Skin of body (tissue), 2 donors: ENCODE results near the gene COL6A3. TPM values are rescaled to one million over a fixed set of nuclear protein-coding genes. Genes with fewer than 3 reads are reported as not detected.

Source experiments
- DNase-seq: peaks from one replicate; lab custom pipeline; 2025; lab: John Stamatoyannopoulos, UW
- total RNA-seq: library from RNA; depleted of rRNA; stranded (reverse); fragments of >200 nt; gene quantifications from one replicate; pipeline ENCODE4 v1.2.3, GENCODE V29; 2014

Gene COL6A3
- total RNA-seq, 1 donor from 2014 or later: 637 TPM

DNA sequence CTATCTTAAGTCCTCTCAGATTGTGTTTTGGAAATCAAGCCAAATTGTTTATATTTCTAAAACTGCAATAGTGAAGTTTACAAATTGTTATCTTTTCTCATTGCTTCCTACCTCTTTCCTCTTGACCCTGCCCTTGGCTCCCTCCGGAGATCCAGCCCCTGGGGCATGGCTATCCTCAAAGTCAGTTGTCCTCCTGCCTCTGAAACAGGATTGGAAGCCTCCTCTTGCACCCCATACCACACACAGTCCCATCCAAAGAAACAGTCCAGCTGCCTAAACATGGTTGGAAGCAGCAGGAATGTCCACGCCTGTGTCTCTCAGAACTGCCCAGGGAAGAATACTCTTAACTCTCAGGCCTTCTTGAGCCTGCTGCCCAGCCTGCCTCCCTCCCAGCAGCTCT is 30.1 kb upstream of the COL6A3 start:
- no peak for DNase-seq

DNA sequence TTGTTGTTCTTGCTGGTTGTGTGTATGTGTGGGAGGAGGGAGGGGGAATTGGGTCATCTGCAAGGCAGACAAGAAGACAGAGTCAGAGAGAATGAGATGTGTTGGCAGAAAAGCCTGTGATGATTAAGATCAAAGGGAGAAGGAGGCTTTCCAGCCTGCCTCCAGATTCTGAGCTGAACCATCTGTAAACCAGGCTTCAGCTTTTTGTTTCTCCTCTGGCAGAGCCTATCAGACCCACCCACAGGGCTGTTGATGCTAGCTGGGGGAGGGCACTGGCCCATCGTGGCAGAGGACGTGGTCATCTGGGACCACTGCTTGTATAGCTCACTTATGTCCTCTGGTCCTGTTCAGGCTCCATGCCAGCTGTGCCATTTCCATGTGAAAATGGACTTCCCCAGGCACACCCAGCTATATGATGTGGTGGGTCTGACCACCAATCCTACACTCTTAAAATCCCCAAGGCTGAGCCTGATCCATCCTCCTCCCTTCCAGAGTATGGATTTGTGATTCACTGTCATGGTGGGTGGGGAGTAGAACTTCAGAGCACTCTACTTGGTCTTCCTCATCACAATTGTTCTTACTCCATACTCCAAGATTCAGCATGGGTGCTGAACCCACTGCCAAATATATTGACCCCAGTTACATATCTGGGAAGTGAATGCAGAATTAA is 27.8 kb upstream of the COL6A3 start:
- peak; percentile 83 for DNase-seq

- no peak for DNase-seq
Measured at GRCh38 chr2:237440819-237441281, 26.9 kb upstream of the COL6A3 start.

- no peak for DNase-seq
Measured at GRCh38 chr2:237438080-237438940, 24.3 kb upstream of the COL6A3 start.

DNA sequence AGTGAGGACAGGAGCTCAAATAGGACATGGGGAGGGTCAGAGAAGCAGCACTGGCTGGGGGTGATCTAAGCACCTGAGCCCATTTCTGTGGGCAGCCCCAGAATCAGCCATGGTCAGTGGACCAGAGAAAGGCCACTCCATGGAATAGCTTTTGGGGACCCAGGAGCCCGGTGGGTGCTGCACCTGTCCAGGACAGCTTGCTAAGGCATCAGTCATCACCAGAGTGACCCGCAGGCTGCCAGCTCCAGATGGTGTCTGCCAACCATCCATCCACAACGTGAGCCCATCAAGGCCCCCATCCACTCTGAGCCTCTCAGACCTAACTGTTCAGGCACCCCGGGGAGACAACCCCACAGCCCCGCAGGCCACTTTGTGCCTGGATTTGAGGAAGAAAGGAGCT is 23.6 kb upstream of the COL6A3 start:
- no peak for DNase-seq

GRCh38 chr2:237435844-237436587 is 22.1 kb upstream of the COL6A3 start:
- DNase-seq: peak; percentile 85

- no peak for DNase-seq
Measured at GRCh38 chr2:237434866-237435311, 20.9 kb upstream of the COL6A3 start.

- no peak for DNase-seq
Measured at GRCh38 chr2:237433920-237434676, 20.1 kb upstream of the COL6A3 start.

DNA sequence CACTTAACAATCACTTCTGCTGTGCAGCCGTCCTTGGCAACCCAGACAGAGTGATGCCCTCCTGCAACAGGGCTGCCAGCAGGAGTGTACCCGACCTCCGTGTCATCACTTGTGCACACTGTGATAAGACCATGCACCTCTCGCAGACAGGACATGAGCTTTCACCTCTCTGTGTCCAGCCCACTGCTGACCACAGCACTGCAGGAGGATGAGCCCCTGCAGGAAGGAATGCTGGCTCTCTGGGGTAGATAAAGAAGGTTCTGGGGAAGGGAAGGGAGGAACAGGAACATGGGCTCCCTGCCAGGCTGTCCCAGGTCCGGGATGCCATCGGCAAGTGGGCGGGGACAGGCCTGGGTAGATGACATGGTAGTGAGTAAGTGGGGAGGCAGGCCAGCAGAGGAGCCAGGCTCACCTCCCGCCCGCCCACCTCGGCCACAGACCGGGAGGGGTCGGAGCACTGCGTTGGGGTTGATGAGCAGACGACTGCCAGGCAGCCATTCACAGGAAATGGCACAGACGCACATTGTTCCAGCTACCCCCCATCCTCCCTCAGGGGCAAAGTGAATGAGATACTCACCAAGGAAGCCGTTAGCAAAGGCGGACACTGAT is 18.6 kb upstream of the COL6A3 start:
- DNase-seq: no peak

- no peak for DNase-seq
Measured at GRCh38 chr2:237431837-237432236, 17.9 kb upstream of the COL6A3 start.

GRCh38 chr2:237431372-237431771 is 17.4 kb upstream of the COL6A3 start:
- DNase-seq: no peak

GRCh38 chr2:237430861-237431260 is 16.9 kb upstream of the COL6A3 start:
- no peak for DNase-seq

DNA sequence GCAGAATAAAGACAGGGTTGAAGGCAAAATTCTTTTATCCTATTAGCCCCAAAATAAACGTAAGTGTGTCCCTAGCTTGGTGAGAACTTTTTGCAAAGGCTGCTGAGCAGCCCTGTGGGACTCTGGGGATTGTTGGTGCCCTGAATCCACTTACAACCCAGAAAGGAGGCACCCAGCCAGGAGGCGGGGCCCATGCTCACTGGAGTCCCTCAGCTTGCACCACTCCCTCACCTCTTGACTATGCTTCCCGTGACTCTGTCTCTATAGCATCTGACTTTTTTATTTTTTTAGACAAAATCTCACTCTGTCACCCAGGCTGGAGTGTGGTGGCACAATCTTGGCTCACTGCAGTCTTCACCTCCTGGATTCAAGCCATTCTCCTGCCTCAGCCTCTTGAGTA is 15.8 kb upstream of the COL6A3 start:
- no peak for DNase-seq

DNA sequence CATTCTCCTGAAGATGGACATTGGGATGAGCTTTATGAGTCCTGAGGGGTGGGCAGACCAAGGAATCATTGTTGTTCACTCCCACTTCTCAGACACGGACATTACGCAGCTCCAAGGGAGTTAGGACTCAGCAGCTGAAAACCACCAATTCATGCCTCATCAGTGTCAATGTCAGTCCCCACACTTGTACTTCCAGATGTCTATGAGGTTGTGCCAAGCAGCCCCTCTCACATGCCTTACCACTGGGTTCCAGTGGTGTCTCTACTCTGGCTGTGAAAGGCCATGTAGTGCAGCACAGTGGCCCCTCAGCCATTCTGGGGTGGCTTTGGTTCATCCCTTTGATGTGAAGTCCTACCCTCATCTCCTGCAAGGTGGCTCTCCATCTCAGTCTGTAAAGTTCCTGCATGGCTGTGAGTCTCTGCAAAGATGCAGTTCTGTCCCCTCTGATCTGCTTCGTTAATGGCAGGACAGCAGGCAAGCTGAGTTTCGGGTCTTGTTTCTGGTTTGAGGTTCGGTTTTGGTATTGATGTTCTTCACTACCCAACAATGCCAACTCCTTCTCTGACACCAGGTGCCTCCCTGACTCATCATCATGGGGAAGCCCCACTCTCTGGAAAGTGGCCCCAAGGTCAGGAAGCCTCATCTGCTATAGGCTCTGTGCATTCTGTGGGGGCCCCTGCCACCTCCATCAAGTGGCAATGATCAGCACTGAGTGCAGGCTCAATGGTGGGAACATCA is 14.0 kb upstream of the COL6A3 start:
- DNase-seq: no peak

- no peak for DNase-seq
Measured at GRCh38 chr2:237426517-237426916, 12.6 kb upstream of the COL6A3 start.

DNA sequence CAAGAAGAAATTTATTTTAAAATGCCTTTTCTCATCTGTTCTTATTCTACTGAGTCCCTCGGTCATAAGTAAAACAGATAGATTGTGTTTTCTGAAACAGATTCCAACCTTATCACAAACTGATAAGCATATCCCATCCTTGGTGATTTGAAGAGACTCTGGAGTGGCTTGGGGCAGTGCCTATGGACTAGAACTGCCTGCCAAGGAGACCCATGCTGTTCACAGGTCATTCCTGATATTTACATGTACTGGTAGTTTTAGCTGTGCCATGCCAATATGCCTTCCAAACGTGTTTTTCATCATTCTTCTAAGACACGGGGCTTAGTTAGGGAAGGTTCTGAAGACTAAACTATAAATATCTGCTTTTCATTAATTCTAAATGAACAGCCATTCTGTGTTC is 11.4 kb upstream of the COL6A3 start:
- no peak for DNase-seq

DNA sequence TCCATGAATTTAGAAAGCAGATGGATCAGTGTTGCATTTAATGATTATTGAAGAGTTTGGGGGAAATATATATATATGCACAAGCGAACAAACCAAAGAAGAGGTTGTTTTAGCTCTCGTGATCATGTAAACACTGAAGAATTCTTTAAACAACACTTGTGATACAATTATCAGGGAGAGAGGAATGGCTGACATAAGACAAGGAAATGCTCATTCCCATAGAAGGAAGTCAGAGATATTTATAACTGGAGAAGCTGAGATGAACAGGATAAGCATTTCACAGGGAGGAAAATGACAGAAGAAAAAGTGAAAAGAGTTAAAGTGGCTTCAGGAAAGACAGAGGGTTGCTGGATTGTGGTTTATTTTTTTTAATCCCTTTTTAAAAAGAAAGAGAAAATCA is 10.6 kb upstream of the COL6A3 start:
- DNase-seq: no peak

DNA sequence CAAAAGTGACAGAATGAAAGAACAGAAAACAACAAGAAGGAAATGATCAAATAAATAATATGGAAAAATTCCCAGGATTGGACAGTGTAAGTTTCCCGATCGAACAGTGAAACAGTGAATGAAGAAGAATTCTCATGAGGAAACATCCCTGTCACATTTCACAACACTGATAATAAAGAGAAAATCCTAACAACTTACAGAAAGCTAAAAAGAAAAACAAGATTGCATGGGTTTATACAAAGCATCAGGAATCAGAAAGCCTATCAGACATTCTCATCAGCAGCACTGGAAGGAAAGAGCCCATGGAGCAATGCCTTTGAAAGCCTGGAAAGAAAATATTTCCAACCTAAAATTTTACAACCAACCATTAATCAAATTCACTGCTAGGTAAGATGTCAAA is 9.9 kb upstream of the COL6A3 start:
- DNase-seq: no peak

- DNase-seq: no peak
Measured at GRCh38 chr2:237422309-237422708, 8.3 kb upstream of the COL6A3 start.

DNA sequence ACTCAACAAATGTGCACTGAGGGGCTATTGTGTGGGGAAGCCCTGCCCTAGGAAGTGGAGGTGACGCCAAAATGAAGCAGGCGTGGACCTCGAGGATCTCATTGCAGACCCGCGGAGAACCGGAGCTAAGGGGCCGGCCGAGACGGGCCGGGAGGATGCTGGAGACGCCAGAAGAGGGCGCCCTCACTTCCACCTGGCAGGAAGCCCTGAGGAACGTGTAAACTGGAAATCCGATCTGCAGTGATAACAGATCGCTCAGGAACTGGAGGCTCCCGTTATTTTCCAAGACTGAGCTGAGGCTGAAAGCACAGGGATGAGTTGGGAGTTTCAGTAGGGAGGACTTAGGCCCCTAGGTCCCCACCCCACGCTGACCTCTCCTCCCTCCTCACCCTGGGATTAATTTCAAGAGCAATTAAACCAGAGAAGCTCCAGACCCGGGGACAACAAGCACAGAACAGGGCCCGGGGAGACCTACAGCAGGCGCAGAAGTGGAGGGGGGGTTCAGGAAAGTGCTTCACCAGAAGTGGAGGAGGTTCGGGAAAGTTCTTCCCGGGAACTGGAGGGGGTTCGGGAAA is 7.7 kb upstream of the COL6A3 start:
- peak; percentile 77 for DNase-seq
